Right ventricle myocardium inferior (tissue), 1 donor: ENCODE data around the gene C14orf93. TPM values are rescaled to one million over a fixed set of nuclear protein-coding genes. Genes with fewer than 3 reads are reported as not detected.

Experiments
- ATAC-seq: fragments of 200-7000 bp; cut with Tn5 transposase; one replicate; pipeline ENCODE4 v1.9.1; 2020; ENCODE audit warnings: mild to moderate bottlenecking, moderate library complexity
- DNase-seq: peaks from one replicate; pipeline ENCODE4 v3.0.0; 2021; ENCODE audit errors: missing footprints
- intact Hi-C: fragments of 100-400 bp; cut with DNase I; formaldehyde crosslinking; loops from one replicate; pipeline ENCODE4 v1.11.0; 2022
- long read RNA-seq: library from polyadenylated mRNA; unstranded; transcript quantifications from one replicate; pipeline ENCODE4 v2.0.0, GENCODE V29; 2021
- total RNA-seq: library from RNA; stranded (reverse); fragmentation: NEBNext Ultra II Directional; extraction: Animal tissue kit (Norgen Biotek cat#: 25700); gene quantifications from one replicate; pipeline ENCODE4 v1.2.1, GENCODE V29; 2021
- donor health status: DM: no; HTN: yes; CAD: no; lungs with severe emphysema.

Gene C14orf93, protein sequence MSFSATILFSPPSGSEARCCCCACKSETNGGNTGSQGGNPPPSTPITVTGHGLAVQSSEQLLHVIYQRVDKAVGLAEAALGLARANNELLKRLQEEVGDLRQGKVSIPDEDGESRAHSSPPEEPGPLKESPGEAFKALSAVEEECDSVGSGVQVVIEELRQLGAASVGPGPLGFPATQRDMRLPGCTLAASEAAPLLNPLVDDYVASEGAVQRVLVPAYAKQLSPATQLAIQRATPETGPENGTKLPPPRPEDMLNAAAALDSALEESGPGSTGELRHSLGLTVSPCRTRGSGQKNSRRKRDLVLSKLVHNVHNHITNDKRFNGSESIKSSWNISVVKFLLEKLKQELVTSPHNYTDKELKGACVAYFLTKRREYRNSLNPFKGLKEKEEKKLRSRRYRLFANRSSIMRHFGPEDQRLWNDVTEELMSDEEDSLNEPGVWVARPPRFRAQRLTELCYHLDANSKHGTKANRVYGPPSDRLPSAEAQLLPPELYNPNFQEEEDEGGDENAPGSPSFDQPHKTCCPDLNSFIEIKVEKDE
- 5.6 TPM for total RNA-seq
- long read RNA-seq, partial matches to known transcripts: 0 of 2 reads
- long read RNA-seq, other reads (novel, unspliced or antisense): 1 of 2 reads

DNA sequence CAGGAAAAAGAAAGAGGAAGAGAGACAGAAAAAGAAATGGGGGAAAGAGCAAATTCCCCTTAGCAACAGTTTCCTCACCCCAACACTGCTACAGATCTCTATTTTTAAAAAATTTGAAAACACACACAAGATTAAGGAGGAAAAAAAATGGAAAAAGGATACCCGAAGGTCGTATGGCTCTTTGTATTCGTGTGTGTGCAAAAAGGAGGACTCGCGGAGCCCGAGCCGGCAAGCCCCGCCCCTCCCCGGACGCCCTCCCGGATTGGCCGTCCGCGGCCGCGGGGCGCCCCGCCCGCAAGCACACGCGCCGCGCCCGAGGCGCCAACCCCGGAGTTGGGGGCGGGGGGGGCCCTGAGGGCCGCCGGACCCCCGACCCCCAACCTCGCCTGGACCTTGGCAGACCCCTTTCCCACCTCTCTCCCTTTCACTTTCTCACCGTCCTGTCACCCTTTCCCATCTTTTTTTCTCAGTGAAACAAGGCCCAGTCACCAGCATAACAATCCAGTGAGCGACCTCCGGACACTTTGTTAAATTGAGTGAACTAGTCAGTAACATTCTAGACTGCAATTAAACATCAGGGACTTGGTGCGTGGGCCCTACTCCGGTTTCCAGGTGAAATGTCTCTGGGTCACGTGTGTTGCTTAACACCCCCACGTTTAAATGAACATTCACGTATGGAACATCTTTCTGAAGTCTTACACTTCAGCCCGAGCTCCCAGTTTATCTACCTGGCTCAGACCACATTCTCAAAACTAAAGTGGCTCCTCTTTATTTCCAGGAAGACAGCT lies at the start of gene C14orf93:
Gene C14orf93 (minus strand): TSS at position 205 of the 788 bp plus-strand sequence. CDS start 11,120 bp downstream, outside the sequence.
- intact Hi-C loops: no loop called here
- peak; percentile 93 for DNase-seq
- ATAC-seq: peak; percentile 40

DNA sequence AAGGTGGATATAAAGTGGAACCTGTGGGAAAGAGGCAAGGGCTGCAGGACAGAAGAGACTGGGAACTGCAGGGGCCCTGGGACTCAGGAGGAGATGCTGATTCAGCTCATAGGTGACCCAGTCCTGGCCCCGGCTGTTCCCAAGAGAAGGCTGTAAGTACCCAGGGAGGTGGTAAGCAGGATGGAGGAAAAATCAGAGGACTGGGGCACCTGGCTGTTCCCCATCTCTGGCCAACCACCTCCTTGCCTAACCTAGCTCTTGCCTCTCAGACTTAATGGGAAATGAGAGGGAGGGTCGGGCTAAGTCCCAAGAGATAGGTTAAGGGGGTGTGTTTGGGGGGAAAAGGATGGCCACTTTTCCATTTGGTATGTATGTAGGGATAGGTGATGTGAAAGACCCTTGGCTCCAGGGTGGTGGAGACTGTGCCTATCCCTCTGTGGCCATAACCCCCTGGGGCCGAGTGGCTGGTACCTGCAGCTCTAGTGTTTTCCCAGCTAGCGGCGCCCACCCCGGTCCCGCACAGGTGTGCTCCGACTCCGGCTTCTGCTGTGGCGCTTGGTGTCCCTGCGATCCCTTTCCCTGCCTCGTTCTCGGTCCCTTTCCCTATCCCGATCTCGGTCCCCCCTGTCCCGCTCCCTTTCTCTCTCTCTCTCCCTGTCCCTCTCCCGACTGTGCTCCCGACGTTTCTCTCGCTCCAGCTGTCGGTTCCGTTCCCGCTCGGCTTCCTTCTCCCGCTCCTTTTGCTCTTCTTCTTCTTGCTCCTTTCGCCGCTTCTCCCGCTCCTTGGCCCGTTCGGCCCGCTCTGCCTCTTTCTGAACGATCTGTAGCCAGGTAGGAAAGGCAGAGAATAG lies 48.9 kb upstream of the C14orf93 start:
- intact Hi-C loops: loop anchor here (1.0 to 10.0 kb wide), 4 partner anchors 64 to 504 kb away; partner anchors contain the start of gene PRMT5
- no peak for ATAC-seq
- DNase-seq: no peak

DNA sequence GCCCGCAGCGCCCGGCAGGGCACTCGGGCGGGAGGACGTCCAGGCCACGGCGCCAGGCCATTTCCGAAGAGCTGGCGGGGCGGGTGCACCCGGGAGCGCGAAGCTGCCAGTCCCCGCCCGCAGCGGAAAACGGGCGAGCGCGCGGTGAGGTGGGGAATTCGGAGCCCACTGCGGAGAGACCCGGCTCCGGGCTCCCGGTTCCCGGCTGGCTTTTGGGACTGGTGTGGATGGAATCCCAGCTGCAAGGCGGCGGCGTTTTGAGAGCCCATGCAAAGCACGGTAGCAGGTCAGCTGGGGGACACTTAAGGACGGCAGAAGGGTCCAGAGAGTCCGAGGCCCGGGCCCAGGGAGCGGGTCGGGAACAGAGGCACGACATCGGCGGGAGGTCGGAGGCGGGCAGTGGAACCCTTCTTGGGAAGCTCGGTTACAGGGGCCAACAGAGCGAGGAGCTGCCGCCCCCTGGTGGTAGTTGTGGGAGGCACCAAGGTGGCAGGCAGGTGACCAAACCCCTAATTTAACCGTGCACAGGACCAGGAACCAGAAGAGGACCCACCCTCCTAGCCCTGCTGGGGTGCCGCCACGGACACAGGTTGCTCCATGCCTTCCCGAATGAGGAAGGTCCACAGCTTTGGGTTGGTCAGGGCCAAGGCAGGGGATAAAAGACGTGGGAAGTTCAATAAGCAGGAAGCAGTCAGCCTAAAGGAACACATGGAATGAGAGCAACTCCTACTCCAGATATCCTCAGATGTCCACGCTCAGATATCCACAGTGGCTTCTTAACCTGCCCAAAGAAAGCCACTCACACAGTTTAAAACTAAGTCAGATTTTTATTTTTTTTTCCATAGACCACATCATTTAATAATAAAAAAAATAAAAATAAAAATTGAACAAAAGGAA lies 48.1 kb upstream of the C14orf93 start:
- intact Hi-C loops: loop anchor here (1.0 to 10.0 kb wide), 4 partner anchors 63 to 503 kb away; partner anchors contain the start of gene PRMT5
- ATAC-seq: peak; percentile 73
- peak; percentile 90 for DNase-seq

DNA sequence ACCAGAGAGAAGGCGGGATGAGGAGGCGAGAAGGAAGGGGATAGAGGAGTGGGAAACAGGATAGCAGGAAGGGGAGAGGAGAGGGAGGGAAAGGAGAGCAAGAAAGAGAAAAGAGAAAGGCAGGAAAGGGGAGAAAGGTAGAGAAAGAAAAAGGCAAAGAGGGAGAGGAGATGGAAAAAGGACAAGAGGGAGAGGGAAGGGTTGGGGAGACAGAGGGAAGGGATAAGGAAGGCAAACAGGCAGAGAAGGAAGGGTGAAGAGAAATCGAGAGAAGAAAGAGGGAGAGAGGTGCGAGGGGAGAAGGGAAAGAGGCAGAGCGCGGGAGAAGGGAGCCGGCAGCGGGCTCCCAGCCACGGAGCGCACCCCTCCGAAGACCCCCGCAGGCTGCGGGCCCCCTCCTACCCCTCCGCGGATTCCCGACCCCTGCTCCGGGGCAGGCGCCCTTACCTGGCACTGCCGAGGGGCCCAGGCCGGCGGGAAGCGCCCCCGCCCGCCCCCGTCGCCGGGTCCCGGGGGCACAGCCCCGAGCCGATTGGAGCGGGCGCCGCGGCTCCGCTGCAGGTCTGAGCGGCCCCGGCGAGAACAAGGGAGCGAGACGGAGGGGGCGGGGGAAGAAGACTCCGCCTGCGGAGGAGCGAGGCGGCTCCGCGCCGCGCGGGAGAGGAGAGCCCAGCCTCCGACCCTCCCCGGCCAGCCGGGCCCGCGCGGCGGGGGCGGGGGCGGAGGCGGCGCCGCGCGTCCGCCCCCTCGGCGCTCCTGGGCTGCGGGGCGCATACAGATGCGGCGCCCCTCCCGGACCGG lies 47.2 kb upstream of the C14orf93 start, which contains the start of gene CDH24:
Gene CDH24 (minus strand): TSS at position 565 of the 801 bp plus-strand sequence. CDS start 1,787 bp downstream, outside the sequence.
- intact Hi-C loops: loop anchor here (5.0 to 10.0 kb wide), 2 partner anchors 130 to 502 kb away; partner anchors contain the start of gene PRMT5
- ATAC-seq (peak; percentile 74), DNase-seq (peak; percentile 83)

DNA sequence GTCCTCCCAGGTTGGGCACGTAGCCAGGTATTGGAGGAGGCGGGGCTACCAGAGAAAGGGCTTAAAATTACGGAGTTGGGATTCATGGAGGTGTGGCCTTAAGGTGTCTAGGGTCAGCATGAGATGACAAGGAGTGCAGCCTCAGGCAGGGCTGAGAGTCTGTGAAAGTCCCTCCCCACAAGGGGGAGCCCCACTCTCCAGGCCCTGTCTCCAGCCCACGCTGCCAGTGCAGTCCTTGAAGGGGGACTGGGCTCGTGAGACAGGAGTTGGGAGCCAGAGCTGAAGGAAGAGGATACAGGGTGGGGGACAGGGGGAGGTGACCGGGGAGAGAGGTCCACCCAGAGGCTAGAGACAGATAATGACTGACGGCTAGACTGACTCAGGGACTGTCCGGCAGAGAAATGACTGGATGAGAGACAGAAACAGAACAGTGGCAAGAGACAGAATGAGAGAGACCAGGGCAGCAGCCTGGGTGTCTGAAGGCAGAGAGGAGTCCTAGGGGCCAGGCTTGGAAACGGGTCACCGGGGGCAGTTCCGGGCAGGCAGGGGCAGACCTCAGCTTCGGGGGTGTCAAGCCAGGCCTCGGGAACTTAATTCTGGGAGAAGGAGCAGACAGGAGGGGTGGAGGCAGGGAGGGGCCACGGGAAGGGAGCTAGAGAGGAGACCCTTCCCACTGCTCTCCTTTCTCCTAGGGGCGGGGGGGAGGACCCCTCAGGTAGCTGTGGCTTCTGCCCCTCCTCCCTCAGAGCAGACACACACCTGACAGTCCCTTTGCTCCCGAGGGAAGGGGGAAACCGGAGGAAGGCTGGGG lies 46.4 kb upstream of the C14orf93 start:
- peak; percentile 77 for DNase-seq
- ATAC-seq: peak; percentile 48
- intact Hi-C loops: loop anchor here (5.0 to 10.0 kb wide), 2 partner anchors 129 to 502 kb away; partner anchors contain the start of gene PRMT5

DNA sequence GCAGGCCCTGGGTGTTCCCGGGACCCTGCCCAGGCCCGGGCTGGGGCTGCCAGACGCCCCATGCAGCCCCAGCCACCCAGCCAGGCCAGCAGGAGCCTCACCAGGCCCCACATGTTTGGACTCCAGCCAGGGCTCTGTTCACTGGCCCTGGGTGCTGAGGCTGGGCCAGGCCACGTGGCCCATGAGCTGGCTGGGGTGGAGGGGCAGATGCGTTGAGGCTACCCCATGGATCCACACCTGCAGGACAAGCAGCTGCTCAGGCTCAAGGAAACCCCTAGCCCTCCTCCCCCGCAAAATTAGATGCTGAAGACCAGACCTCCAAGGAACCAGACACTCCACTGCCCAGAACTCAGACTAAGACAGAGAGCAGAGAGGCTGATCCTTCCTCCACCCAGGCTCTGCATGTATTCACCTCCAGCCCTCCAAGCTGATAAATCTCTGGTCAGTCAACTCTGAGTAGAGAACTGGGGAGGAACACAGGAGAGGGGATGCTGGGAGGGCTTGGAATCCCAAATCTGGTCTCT lies 45.7 kb upstream of the C14orf93 start:
- ATAC-seq (no peak), DNase-seq (no peak)
- intact Hi-C loops: loop anchor here (5.0 to 10.0 kb wide), 2 partner anchors 128 to 501 kb away; partner anchors contain the start of gene PRMT5

DNA sequence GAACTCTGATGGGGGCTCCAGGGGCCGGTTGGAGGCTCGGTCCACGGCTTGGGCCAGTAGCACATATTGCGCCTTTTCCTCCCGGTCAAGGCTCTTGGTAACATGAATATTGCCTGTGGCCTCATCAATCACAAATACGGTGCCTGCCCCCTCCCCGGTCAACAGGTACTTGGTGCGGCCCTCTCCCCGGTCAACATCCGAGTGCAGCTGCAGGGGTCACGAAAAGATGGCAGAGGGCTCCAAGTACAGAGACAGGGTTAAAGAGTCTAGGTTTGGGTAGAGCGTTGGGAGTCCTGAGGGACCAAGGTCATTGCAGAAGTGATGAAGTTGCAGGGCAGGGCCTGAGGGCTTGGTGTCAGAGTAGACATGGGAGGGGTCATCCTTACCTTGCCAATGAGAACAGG lies 45.2 kb upstream of the C14orf93 start:
- intact Hi-C loops: loop anchor here (5.0 to 10.0 kb wide), 2 partner anchors 128 to 500 kb away; partner anchors contain the start of gene PRMT5
- DNase-seq (no peak), ATAC-seq (no peak)

DNA sequence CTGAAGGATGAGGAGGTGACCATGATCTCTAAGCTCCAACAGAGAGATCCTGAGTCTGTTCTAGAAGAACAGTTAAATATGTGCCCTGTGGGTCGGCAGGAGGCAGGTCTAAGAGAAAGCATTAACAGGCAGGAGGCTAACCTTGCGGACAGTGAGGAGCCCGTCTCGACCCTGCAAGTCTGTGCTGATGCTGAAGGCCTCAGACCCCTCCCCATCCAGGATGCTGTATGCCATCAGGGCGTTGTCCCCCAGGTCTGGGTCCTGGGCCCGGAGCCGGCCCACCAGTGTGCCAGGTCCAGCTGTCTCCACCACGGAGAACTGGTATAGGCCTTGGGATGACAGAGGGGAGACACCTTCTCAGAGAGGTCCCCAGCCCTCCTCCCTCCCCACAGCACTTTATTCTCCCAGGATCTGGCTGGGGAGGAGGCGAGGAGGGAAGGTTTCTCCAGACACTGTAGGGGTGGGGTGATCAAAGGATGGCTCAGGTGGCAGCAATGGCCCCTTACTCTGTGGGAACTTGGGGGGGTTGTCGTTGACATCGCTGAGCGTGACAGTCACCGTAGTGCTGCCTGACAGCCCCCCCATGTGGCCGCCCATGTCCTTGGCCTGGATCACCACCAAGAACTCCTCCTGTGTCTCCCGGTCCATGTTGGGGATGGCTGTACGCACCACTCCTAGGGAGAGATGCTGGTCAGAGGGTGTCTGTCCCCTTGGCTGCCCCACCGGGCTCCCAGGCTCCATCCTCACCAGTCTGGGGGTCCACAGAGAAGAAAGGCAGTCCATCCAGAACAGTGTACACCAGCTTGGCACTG lies 44.3 kb upstream of the C14orf93 start:
- ATAC-seq (no peak), DNase-seq (no peak)
- intact Hi-C loops: loop anchor here (10.0 kb wide), 1 partner anchor 499 kb away; no protein-coding TSS in a partner anchor

DNA sequence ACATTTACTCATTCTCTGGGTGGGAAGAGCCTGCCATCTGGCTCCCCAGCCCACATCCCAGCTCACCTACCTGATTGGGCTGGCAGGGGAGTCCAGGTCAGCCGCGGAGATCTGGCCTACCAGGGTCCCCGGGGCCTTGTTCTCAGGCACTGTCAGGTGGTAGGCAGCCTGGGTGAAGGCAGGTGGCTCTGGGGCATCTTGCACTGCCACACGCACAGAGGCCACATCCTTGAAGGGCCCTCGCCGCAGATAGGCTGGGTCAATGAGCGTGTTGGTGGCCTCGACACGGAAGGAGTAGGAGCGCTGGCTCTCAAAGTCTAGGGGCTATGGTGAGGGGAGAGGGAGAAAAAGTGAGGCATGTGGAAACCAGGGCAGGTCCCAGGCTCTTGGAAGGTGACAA lies 43.5 kb upstream of the C14orf93 start:
- ATAC-seq (no peak), DNase-seq (no peak)
- intact Hi-C loops: loop anchor here (10.0 kb wide), 1 partner anchor 499 kb away; no protein-coding TSS in a partner anchor

DNA sequence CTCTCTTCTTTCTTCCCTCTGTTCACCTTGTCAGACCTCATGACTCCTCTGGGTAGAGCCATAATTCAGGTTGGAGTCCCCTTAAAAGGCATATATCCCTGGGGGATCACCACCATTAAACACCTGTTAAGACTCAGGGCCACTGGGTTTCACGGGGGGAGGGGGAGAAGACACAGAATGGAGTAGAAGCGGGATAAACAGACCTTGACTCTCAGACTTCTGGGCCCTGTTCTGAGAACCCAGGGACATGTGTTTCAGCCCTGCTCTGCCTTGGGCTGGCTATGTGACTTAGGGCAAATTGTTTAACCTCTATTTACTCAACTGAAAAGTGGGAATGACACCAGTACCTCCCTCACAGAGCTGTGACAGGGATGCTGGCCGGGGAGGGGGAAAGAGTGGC lies 42.7 kb upstream of the C14orf93 start:
- intact Hi-C loops: loop anchor here (10.0 kb wide), 1 partner anchor 498 kb away; no protein-coding TSS in a partner anchor
- DNase-seq (no peak), ATAC-seq (no peak)

DNA sequence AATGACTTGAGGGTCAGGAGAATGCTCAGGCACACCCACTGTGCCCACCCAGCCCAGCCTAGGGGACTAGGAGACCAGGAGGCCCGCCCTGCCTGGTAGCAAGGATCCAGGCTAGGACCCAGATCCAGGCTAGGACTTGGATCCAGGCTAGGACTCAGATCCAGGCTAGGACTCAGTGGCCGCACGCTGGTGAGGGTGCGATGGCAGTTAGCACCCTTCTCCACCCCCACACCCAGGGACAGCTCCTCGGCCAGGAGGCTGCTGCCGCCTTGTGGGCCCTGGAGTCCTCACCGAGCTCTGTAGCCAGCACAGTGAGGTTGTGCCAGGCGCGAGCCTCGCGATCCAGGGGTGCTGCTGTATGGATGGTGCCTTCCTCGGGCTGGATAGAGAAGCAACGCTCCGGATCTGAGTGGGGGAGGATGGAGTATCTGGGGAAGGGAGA lies 42.3 kb upstream of the C14orf93 start:
- DNase-seq (no peak), ATAC-seq (no peak)
- intact Hi-C loops: loop anchor here (10.0 kb wide), 1 partner anchor 497 kb away; no protein-coding TSS in a partner anchor

DNA sequence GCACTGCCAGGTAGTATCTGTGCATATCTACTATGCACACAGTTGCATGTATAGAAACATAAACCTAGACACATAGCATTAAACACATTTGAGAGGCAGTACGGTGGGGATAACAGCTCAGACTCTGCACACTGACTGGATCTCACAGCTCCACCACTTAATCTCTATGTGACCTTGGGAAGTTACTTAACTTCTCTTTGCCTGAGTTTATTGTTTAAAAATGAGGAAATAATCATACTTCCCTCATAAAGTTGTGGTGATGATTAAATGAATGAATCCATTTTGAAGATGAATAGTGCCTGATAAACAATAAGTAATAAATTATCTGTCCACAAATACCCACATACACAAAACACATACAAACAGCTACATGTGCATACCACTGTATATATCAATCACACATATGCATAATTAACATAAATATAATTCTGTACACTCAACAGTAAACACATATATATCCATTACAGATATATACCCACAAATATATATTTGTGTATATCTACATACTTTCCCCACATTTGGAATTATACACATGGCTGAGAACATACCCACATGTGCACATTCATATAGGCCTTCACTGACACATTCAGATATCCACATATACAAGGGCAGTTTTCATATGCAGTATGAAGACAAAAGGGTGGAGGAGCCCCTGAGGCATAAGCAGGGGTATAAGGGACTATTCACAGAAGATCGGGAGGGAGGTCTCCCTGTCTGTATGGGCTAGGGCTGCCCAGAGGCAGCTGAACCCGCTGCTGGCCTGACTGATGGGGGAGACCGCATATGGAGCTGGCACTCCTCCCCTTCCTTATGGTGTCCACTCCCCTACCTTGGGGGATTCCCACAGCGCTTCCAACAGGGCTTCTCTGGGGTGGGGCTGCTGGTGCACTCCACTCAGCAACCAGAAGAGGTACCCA lies 41.5 kb upstream of the C14orf93 start:
- intact Hi-C loops: loop anchor here (10.0 kb wide), 1 partner anchor 497 kb away; no protein-coding TSS in a partner anchor
- ATAC-seq: no peak
- no peak for DNase-seq

DNA sequence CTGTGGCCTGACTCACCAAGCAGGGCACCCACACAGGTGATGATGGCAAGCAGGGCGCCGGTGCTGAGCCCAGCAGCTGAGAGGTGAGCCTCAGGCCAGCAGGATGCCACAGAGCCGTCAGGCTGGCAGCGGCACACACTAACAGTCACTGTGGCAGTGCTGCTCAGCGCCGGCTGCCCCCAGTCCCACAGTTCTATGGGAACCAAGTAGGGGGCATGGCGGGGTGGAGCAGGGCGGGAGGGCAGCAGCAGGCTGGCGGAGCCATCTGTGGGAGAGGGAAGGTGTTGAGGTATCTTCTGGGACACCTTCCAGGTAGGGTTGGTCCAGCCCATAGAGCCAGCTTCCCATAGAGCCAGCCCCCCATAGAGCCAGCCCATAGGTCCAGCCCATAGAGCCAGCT lies 39.1 kb upstream of the C14orf93 start:
- ATAC-seq (no peak), DNase-seq (no peak)
- intact Hi-C loops: no loop called here
